Hepatocyte (in vitro differentiated cells): ENCODE measurements around the gene CREB5.

ENCODE experiments used
- EZH2 ChIP-seq: fragments of 200-600 bp; sonication (generic); IDR thresholded peaks from 2 replicates; pipeline ENCODE4 v1.6.1; 2016; ENCODE audit warnings: antibody characterized with exemption, mild to moderate bottlenecking, borderline replicate concordance
- EZH2phosphoT487 ChIP-seq: fragments of 200-600 bp; sonication (generic); IDR thresholded peaks from one replicate; pipeline ENCODE4 v1.6.1; 2018; ENCODE audit warnings: antibody characterized with exemption, mild to moderate bottlenecking, low read depth, moderate library complexity; ENCODE audit not compliant: unreplicated experiment, severe bottlenecking
- TF ChIP-seq, protein P1 (sequence below): fragments of 200-600 bp; sonication (generic); IDR thresholded peaks from 2 replicates; pipeline ENCODE4 v1.5.1; 2016; ENCODE audit warnings: antibody characterized with exemption, mild to moderate bottlenecking; ENCODE audit not compliant: poor library complexity

DNA sequence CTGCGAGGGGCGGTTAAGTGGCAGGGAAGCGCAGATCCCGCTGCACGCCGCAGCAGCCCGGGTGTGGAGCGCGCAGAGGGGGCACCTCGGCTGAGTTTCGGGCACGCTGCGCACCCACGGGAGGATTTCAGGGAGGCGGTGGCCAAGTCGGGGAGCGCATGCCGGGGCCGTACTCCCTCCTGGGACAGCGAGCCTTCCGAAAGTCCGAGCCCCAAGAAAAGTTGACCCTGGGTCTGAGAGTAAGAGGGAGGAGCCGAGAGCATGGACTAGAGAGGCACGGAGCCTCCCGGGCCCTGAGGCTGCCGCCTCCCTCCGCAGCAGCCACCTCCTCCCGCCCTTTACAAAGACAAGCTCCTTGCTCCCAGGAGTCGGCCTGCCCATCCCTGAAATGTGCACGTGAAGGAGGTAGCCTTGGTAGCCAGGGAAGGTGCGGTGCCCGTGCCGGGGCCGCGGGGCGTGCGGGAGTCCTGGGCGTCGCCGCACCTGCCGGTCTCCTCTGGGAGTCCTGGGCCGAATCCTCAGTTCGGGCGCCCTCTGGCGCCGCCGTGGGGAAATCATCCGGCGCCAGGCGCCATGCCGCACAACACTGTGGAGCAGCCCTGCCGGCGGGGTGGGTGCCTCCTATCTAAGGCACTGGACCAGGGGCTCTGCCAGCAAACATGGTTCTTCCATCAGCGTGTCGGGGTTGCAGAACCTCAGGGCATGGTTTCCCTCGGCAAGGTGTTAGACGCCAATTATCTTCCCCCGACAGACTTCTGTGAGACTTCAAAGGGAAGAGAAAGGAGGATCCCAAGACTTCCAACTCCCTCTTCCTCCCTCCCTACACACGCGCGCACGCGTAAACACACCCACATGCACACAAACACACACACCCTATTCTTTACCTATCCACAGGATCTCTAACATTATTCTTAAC is 441.8 kb downstream of the CREB5 start:
- TF ChIP-seq, protein P1, sequence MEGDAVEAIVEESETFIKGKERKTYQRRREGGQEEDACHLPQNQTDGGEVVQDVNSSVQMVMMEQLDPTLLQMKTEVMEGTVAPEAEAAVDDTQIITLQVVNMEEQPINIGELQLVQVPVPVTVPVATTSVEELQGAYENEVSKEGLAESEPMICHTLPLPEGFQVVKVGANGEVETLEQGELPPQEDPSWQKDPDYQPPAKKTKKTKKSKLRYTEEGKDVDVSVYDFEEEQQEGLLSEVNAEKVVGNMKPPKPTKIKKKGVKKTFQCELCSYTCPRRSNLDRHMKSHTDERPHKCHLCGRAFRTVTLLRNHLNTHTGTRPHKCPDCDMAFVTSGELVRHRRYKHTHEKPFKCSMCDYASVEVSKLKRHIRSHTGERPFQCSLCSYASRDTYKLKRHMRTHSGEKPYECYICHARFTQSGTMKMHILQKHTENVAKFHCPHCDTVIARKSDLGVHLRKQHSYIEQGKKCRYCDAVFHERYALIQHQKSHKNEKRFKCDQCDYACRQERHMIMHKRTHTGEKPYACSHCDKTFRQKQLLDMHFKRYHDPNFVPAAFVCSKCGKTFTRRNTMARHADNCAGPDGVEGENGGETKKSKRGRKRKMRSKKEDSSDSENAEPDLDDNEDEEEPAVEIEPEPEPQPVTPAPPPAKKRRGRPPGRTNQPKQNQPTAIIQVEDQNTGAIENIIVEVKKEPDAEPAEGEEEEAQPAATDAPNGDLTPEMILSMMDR = peak; percentile 90
- TF ChIP-seq EZH2phosphoT487 (no peak), EZH2 (no peak)
